ENCODE results near the gene MTRF1L.

DNA sequence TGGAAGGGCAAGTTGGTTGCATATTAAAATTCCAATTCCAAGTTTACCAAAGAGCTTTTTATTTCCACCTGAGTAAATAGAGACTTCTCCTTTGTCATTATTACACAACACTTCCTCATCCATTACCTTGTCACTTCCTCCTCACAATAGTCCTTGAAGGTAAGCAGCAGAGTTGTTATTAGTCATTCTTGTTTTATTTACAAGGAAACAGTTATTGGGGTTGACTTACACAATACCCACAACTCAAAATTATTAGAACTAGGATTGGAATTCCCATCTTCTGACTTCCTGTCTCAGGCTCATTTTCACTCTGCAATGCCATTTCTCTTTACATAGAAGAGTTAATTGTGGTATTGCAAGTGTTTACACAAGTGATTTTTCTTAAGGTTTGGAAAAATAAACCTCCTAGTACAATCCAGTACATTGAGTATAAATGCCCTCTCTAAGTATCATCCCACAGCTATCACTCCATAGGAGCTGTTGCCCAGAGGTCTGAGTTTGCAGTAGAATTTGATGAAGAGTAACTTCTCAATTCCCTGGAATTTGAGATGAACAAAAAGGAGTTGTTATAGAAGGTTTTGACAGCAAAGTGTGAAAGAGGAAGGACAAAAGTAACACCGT is 28.9 kb upstream of the MTRF1L start:
- TF ChIP-seq, protein P1, sequence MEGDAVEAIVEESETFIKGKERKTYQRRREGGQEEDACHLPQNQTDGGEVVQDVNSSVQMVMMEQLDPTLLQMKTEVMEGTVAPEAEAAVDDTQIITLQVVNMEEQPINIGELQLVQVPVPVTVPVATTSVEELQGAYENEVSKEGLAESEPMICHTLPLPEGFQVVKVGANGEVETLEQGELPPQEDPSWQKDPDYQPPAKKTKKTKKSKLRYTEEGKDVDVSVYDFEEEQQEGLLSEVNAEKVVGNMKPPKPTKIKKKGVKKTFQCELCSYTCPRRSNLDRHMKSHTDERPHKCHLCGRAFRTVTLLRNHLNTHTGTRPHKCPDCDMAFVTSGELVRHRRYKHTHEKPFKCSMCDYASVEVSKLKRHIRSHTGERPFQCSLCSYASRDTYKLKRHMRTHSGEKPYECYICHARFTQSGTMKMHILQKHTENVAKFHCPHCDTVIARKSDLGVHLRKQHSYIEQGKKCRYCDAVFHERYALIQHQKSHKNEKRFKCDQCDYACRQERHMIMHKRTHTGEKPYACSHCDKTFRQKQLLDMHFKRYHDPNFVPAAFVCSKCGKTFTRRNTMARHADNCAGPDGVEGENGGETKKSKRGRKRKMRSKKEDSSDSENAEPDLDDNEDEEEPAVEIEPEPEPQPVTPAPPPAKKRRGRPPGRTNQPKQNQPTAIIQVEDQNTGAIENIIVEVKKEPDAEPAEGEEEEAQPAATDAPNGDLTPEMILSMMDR (IDR thresholded peaks at IDR 0.05; ENCODE audit: low read depth, low read length, poor library complexity, severe bottlenecking), result no peak
- TF ChIP-seq EZH2phosphoT487 (IDR thresholded peaks at IDR 0.05; ENCODE audit: borderline replicate concordance, low read length), result no peak

All from DOHH2 (cell line).